Cardiac fibroblast (primary cell): ENCODE results near the gene NES.

ENCODE experiments used
- DNase-seq, 2 donors: peaks; one replicate each; pipeline versions ENCODE4 v3.0.0 to v3.0.0-alpha.2; 2010; ENCODE audit warnings: low read depth in 2 of 2
- H3K4me3 ChIP-seq, 2 donors: replicated peaks in 1 of 2; 1 replicate in 1 of 2; 2 replicates in 1 of 2; pipeline ENCODE4 v1.5.1; 2011; ENCODE audit warnings: low read depth in 2 of 2, low read length in 2 of 2, mild to moderate bottlenecking in 2 of 2, moderate library complexity in 1 of 2
- TF ChIP-seq, protein P1 (sequence below): IDR thresholded peaks from one replicate; pipeline ENCODE4 v1.5.1; 2011; ENCODE audit warnings: low read depth, mild to moderate bottlenecking, low read length, inconsistent platforms

The NES gene, protein sequence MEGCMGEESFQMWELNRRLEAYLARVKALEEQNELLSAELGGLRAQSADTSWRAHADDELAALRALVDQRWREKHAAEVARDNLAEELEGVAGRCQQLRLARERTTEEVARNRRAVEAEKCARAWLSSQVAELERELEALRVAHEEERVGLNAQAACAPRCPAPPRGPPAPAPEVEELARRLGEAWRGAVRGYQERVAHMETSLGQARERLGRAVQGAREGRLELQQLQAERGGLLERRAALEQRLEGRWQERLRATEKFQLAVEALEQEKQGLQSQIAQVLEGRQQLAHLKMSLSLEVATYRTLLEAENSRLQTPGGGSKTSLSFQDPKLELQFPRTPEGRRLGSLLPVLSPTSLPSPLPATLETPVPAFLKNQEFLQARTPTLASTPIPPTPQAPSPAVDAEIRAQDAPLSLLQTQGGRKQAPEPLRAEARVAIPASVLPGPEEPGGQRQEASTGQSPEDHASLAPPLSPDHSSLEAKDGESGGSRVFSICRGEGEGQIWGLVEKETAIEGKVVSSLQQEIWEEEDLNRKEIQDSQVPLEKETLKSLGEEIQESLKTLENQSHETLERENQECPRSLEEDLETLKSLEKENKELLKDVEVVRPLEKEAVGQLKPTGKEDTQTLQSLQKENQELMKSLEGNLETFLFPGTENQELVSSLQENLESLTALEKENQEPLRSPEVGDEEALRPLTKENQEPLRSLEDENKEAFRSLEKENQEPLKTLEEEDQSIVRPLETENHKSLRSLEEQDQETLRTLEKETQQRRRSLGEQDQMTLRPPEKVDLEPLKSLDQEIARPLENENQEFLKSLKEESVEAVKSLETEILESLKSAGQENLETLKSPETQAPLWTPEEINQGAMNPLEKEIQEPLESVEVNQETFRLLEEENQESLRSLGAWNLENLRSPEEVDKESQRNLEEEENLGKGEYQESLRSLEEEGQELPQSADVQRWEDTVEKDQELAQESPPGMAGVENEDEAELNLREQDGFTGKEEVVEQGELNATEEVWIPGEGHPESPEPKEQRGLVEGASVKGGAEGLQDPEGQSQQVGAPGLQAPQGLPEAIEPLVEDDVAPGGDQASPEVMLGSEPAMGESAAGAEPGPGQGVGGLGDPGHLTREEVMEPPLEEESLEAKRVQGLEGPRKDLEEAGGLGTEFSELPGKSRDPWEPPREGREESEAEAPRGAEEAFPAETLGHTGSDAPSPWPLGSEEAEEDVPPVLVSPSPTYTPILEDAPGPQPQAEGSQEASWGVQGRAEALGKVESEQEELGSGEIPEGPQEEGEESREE (N-terminal part only)

DNA sequence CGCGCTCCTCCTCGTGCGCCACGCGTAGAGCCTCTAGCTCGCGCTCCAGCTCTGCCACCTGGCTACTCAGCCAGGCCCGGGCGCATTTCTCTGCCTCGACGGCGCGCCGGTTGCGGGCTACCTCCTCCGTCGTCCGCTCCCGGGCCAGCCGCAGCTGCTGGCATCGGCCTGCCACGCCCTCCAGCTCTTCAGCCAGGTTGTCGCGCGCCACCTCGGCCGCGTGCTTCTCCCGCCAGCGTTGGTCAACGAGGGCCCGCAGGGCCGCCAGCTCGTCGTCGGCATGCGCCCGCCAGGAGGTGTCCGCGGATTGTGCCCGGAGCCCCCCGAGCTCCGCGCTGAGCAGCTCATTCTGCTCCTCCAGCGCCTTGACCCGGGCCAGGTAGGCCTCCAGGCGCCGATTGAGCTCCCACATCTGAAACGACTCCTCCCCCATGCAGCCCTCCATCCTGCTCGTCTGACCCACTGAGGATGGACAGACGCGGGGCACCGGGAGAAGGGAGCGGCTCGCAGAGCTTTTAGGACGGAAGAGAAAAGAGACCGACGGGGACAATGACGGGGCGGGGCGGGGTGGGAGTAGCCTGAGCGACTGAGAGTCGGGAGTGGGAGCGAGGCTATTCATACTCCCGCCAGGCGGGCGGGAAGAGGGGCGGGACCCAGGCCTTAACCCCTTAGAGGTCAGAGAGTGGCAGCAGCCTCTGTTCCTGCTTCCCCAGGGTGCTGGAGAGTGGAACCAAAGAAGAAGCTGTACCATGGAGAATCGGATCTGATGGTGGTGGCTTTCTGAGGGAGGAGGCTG, at the start of gene NES:
Gene NES, minus strand, starts transcription at position 588 of the 796 bp plus-strand sequence. Its CDS starts 143 bp downstream, at position 445.
- TF ChIP-seq, protein P1, sequence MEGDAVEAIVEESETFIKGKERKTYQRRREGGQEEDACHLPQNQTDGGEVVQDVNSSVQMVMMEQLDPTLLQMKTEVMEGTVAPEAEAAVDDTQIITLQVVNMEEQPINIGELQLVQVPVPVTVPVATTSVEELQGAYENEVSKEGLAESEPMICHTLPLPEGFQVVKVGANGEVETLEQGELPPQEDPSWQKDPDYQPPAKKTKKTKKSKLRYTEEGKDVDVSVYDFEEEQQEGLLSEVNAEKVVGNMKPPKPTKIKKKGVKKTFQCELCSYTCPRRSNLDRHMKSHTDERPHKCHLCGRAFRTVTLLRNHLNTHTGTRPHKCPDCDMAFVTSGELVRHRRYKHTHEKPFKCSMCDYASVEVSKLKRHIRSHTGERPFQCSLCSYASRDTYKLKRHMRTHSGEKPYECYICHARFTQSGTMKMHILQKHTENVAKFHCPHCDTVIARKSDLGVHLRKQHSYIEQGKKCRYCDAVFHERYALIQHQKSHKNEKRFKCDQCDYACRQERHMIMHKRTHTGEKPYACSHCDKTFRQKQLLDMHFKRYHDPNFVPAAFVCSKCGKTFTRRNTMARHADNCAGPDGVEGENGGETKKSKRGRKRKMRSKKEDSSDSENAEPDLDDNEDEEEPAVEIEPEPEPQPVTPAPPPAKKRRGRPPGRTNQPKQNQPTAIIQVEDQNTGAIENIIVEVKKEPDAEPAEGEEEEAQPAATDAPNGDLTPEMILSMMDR: no peak
- peak within 1 kb of the TSS; percentile 35 to 58 for H3K4me3 ChIP-seq
- DNase-seq: peak; percentile 60 to 74

DNA sequence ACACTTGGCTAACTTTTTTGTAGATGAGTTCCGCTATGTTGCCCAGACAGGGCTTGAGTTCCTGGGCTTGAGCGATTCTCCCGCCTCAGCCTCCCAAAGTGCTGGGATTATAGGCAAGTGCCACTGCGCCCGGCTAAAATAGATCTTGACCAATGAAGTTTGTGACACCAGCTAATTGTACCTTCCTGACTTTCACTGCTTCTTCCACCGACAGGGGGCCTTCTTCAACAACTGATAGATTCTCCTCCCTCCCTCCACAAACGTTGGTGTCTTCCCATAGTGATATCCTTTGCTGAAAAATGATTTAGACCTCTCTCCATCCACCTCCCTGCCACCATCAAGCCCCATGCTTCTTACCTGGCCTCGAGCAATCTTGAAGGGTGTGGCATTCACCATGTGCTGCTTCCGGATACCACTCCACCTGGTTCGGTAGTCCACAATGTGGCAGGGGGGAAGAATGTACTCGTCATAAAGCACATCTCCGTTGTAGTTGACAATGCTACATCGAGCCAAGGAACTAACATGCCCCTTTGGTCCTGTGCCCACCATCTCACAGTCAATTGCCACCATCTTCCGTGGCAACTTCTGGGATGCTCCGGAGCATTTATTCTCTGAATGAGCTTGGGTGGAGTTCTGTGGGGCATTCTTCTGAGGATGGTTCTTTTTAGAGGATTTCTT, 49.5 kb upstream of the NES start:
- DNase-seq: peak; percentile 76 to 79
- TF ChIP-seq, protein P1: peak; percentile 64
- peak overlapping the region; percentile 24 to 99 for H3K4me3 ChIP-seq

DNA sequence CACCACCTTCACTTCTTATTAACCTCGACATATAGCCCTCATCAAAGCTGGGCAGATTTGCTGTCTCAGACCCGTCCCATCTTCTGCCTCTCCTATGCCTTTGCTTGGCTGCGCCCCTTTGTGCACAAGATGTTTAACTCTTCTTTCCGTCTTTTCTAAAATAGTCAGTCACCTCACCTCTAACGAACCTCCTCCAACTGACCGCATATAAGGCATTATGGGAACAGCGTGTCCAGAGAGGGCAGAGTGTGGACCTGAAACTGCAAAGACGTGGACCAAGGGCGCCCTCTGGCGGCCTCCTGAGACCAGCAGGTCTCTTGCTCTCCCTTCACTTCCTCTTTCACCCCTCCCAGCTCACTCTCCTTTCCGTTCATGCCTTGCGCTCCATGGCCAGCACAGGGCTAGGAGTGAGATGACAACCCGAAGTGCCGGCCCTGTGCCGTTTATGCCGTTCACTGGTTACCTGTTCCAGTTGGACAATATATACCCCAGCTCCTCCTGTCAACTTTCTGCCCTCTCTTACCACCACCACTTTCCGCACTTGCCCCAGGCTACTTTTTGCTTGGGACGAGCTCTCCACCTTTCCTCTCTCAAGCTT, 48.6 kb upstream of the NES start:
- TF ChIP-seq, protein P1: peak; percentile 93
- DNase-seq: peak; percentile 94 to 95
- H3K4me3 ChIP-seq: peak overlapping the region; percentile 24 to 99

DNA sequence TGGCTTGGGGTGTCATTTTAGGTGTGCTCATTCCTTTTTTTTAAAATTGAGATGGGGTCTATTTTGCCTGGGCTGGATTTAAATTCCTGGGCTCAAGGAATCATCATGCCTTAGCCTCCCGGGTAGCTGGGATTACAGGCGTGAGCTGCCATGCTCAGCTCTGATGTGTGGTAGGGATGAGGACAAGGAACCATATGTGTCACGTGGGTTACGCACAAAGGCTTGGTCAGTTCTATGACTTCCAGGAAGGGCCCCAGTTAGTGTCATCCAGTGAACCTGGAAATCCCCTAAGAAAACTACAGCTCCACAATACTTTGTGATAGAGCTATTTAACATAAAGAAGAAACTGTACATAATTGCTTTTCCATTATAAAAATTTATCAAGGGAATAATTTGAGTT, 44.3 kb upstream of the NES start:
- no peak for DNase-seq
- no peak overlapping the region for H3K4me3 ChIP-seq
- TF ChIP-seq, protein P1: no peak

DNA sequence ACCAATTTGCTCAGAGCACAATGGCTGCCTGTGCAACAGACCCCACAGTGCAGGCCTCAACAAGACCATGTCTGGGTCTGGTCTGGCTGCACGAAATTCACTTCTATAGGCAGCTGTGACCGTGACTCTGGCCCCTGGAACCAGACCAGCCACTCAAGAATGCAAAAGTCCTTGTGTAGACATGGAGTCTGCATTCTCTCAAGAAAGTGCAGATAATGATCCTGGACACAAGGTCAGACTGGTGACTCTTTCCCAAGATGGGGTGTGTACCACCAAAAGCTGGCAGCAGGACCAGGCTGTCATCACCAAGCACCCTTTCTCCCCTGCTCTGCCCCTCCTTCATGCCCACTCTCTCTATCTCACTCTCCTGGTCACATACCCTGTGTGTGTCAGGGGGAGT, 43.9 kb upstream of the NES start:
- TF ChIP-seq, protein P1: no peak
- peak in 1 of 2 donors; percentile 42 for DNase-seq
- H3K4me3 ChIP-seq: no peak overlapping the region
